HG03159 (cell line): ENCODE results near the gene CHTF18.
"Not testable (repeated sequence)": the region's sequence is repeated elsewhere in the genome, so short reads cannot be mapped to it uniquely, and the experiment has no call there.

ENCODE experiments used
- ATAC-seq: cut with Tn5 transposase; IDR thresholded peaks from one replicate; pipeline ENCODE4 v1.9.1; 2021; ENCODE audit warnings: mild to moderate bottlenecking, moderate library complexity; ENCODE audit not compliant: unreplicated experiment

CHTF18 gene

GRCh38 chr16:774086-775001 is 14.1 kb upstream of the CHTF18 start:
- no peak for ATAC-seq

- no peak for ATAC-seq
Measured at GRCh38 chr16:775236-775796, 13.1 kb upstream of the CHTF18 start.

DNA sequence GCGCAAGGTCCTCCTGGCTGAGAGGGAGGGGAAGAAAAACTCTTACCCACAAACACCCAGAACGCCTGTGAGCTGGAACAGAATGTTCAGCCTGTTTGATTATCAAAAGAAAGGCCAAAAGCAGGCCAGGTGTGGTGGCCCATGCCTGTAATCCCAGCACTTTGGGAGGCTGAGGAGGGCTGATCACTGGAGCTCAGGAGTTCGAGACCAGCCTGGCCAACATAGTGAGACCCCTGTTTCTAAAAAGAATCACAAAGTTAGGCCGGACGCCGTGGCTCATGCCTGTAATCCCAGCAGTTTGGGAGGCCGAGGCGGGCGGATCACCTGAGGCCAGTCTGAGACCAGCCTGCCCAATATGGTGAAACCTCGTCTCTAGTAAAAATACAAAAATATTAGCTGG is 12.1 kb upstream of the CHTF18 start:
- not testable (repeated sequence) for ATAC-seq

- no peak for ATAC-seq
Measured at GRCh38 chr16:776824-777223, 11.6 kb upstream of the CHTF18 start.

- no peak for ATAC-seq
Measured at GRCh38 chr16:777826-778225, 10.6 kb upstream of the CHTF18 start.

DNA sequence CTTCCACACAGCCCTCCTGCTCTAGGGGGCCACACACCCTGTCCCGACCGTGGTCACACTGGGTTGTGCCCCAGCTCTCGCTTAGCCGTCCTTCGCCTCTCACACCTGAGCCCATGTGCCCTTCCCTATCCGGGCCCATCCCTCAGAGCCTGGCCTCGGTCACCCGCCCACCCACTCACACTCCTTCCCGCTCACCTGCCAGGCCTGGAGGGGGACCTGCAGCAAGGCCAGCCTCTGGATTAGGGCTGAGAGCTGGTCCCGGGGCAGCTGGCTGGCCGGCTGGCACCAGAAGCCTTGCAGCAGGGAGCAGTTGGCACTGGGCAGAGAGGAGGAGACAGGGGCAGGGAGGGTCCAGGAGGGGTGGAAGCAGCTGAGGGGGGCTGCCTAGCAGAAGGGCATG is 10.0 kb upstream of the CHTF18 start:
- ATAC-seq, result no peak

- no peak for ATAC-seq
Measured at GRCh38 chr16:778909-779527, 9.4 kb upstream of the CHTF18 start.

DNA sequence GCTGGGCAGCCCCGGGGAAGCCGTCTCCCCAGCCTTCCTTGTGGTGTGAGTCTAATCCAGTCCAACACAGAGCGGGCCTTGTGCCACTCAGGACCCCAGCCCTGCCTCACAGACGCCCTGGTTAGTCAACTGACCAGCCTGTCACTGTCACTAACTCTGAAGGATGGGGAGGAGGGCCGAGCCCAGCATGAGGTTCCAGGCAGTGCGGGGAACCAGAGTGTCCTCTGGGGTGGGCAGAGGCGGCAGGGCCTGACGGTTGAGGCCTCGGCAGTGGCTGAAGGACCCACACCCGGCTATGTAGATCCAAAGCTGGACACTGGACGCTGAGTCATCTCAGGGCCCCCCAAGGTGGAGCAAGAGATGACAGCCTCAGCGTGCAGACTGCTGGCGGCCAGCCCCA is 8.9 kb upstream of the CHTF18 start:
- no peak for ATAC-seq

GRCh38 chr16:780296-780695 is 8.1 kb upstream of the CHTF18 start:
- no peak for ATAC-seq

- ATAC-seq, result no peak
Measured at GRCh38 chr16:781346-782010, 6.9 kb upstream of the CHTF18 start.

GRCh38 chr16:782258-782657 is 6.2 kb upstream of the CHTF18 start:
- no peak for ATAC-seq

DNA sequence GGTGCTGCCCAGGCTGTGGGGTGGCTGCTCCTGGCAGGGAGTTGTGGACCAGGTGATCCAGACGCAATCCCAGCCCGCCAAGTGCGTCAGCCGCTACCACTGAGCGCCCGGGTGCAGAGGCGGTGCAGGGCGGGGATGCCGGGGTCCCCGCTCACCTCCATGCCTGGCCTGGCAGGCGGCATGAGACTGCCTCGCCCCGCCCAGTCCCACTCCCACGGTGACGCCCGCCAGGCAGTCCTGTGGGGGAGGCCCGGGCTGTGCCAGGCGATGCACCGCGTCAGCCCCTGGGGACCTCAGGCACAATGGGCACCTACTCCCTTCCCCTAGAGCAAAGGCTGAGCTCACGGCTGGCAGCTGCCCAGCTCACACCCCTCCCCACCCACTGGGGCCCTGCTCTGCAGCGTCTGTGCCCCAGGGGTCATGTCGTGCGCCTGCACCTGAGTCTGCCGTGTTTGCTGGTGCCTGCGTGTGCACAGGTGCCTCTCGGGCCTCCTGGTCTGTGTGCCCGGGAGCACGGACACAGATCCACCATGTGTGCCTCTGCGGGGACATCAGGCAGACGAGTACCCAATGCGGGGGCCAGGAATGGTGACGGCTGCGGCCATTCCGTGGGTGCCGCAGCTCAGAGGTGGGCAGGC is 5.5 kb upstream of the CHTF18 start:
- ATAC-seq, result no peak

DNA sequence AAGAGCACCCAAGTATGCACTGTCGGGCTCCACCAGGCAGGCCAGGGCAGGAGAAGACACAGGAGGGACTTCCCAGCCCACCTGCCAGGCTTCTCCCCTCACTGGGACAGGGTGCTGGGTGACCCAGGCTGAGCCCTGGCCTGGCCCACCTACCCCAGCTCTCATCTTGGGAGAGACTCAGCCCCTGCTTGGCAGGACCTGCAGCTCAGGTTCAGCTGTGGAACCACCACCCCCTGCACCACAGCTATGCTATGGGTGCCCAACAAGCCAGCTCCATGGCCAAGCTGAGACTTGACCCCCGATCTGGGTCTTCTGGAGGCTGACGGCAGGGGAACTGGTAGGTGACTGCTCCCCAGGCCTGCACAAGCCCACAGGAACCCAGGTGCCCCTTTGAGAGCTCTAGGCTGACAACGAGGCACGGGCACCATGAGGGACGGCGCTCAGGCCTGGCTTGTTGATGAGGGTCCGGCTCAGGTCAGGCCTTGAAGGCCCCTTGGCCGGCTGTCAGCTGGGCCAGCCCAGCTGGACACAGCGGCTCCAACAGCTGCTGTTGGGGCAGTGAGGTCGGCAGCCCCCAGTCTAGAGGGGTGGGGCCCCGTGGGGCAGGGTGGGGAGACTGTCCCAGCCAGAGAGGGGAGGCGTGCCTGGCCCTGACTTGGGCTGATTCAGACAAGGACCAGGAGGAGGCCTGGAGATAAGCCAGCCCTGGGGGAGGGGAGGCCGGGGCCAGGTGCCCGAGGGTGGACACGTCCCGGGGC is 4.8 kb upstream of the CHTF18 start:
- no peak for ATAC-seq

GRCh38 chr16:784431-784830 is 4.0 kb upstream of the CHTF18 start:
- ATAC-seq, result no peak

DNA sequence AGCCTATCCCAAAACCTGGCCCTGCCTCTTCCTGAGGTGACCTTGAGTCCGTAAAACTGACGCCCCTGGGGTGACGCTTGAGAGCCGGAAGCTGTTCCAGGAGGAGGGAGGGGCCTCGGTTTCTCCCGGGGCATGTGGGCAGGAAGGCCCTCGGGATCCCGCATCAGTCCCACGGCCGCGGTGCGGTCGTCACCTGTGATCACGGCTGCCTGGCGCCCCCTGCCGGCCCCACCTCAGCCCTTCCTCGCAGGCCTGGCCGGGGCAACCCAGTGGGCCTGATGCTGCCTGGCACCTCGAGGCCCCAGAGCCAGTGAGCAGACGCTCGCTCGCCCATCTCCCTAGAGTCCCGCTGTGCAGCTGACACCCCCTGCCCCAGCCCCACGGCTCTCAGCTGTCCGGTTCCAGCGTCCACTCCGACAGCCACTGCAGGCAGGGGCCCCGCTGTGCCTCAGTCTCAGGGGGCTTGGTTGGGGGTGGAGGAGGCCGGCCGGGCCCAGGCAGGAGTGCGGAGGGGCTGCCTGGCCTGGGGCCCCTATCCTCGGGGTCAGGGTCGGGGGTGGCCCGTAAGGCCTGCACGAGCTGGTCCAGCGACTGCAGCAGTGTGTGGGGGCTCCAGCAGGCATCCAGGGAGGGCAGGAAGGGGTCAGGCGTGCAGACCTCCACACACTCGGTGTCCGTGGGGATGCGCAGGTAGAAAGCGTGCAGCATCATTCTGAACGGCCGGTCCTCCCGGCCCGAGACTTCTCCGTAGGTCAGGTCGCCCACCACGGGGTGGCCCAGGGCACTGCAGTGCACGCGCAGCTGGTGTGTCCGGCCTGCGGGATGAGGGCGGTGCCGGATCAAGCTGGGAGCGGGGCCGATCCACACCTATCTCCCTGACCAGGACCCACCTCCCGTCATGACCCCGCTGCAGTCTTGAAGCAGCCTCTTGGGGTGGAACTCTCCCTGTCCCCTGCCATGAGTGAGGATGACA is 2.6 kb upstream of the CHTF18 start:
- no peak for ATAC-seq

GRCh38 chr16:787321-787966 is 976 bp upstream of the CHTF18 start:
- no peak for ATAC-seq

- ATAC-seq, result peak; percentile 23
Measured at GRCh38 chr16:787978-788398, 432 bp upstream of the CHTF18 start, which contains the start of gene RPUSD1. RPUSD1 (minus strand) TSS chr16:788381; CDS start chr16:787737, 644 bp downstream.

DNA sequence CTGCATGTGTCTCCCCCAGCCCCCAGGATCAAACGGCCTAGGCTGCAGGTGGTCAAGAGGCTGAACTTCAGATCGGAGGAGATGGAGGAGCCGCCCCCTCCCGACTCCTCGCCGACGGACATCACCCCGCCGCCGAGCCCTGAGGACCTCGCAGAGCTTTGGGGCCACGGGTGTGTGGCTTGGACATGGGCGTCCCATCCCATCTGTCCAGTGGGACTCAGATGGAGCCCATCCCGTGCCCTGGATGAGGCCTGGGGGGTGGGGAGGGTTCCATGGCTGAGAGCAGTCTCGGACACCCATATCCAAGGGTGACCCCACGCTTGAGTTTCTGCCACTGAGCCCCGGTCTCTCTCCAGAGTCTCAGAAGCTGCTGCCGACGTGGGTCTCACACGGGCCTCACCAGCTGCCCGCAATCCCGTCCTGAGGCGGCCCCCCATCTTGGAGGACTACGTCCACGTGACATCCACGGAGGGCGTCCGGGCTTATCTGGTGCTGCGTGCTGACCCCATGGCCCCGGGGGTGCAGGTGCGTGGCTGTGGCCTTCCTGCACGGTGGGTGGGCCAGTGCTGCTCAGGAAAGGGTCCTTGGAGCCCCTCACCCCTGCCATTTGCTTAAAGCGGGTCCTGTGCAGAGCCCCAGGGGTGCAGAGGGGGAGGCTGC is 901 bp downstream of the CHTF18 start:
- ATAC-seq, result no peak
